ENCODE measurements around the gene TGFBRAP1. TPM values are rescaled to one million over a fixed set of nuclear protein-coding genes. Genes with fewer than 3 reads are reported as not detected.

Gene TGFBRAP1
- total and polyA plus RNA-seq, 2 donors from 2014 or later = 6.7 to 25.8 TPM

GRCh38 chr2:105297216-105297615 is 32.3 kb downstream of the TGFBRAP1 start:
- no peaks in the 10 kb centered on the region for H3K27me3 ChIP-seq (ENCODE audit: control insufficient read depth, insufficient read depth, low read length)
- no peak for DNase-seq
- TF ChIP-seq, protein P1, sequence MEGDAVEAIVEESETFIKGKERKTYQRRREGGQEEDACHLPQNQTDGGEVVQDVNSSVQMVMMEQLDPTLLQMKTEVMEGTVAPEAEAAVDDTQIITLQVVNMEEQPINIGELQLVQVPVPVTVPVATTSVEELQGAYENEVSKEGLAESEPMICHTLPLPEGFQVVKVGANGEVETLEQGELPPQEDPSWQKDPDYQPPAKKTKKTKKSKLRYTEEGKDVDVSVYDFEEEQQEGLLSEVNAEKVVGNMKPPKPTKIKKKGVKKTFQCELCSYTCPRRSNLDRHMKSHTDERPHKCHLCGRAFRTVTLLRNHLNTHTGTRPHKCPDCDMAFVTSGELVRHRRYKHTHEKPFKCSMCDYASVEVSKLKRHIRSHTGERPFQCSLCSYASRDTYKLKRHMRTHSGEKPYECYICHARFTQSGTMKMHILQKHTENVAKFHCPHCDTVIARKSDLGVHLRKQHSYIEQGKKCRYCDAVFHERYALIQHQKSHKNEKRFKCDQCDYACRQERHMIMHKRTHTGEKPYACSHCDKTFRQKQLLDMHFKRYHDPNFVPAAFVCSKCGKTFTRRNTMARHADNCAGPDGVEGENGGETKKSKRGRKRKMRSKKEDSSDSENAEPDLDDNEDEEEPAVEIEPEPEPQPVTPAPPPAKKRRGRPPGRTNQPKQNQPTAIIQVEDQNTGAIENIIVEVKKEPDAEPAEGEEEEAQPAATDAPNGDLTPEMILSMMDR (IDR thresholded peaks at IDR 0.05; ENCODE audit: borderline replicate concordance, extremely low read depth, insufficient read depth) = no peak
- intact Hi-C loops (cut with DNase I) = no loop called here
- no peak overlapping the region for H3K27ac ChIP-seq (ENCODE audit: low read depth in 2 of 2, low read length in 2 of 2)
- no peak overlapping the region for H3K9ac ChIP-seq (ENCODE audit: low read length in 3 of 3)
- H3K4me1 ChIP-seq (ENCODE audit: control insufficient read depth in 2 of 3, insufficient read depth in 2 of 3, low read depth in 1 of 3, low read length in 3 of 3) = peaks cover 0 to 4% (median 0%) of the 10 kb centered on the region in 3 donors
- no peak overlapping the region for H3K4me3 ChIP-seq (ENCODE audit: low read length in 3 of 3)
- FAIRE-seq = no peak
- H3K36me3 ChIP-seq (ENCODE audit: control insufficient read depth in 2 of 3, insufficient read depth in 3 of 3, low read length in 3 of 3) = peaks cover 5 to 14% (median 14%) of the 10 kb centered on the region in 3 donors
- no peaks in the 10 kb centered on the region for H3K9me3 ChIP-seq (ENCODE audit: control insufficient read depth in 2 of 3, insufficient read depth in 1 of 3, low read length in 3 of 3)

- intact Hi-C loops (cut with DNase I) = no loop called here
- Histone ChIP-seq H3K4me3 (ENCODE audit: low read length in 3 of 3) (no peak overlapping the region), H3K9ac (ENCODE audit: low read length in 3 of 3) (no peak overlapping the region), H3K27me3 (ENCODE audit: control insufficient read depth, insufficient read depth, low read length) (no peaks in the 10 kb centered on the region), H3K4me1 (ENCODE audit: control insufficient read depth in 2 of 3, insufficient read depth in 2 of 3, low read depth in 1 of 3, low read length in 3 of 3) (peaks cover 0 to 4% (median 0%) of the 10 kb centered on the region in 3 donors), H3K9me3 (ENCODE audit: control insufficient read depth in 2 of 3, insufficient read depth in 1 of 3, low read length in 3 of 3) (no peaks in the 10 kb centered on the region), H3K27ac (ENCODE audit: low read depth in 2 of 2, low read length in 2 of 2) (peak overlapping the region in 1 of 2 donors; percentile 53), H3K36me3 (ENCODE audit: control insufficient read depth in 2 of 3, insufficient read depth in 3 of 3, low read length in 3 of 3) (peaks cover 5 to 18% (median 16%) of the 10 kb centered on the region in 3 donors)
- FAIRE-seq (no peak), DNase-seq (no peak)
- TF ChIP-seq, protein P1 (IDR thresholded peaks at IDR 0.05; ENCODE audit: borderline replicate concordance, extremely low read depth, insufficient read depth) = no peak
Observed at GRCh38 chr2:105296017-105296611, 33.4 kb downstream of the TGFBRAP1 start.

DNA sequence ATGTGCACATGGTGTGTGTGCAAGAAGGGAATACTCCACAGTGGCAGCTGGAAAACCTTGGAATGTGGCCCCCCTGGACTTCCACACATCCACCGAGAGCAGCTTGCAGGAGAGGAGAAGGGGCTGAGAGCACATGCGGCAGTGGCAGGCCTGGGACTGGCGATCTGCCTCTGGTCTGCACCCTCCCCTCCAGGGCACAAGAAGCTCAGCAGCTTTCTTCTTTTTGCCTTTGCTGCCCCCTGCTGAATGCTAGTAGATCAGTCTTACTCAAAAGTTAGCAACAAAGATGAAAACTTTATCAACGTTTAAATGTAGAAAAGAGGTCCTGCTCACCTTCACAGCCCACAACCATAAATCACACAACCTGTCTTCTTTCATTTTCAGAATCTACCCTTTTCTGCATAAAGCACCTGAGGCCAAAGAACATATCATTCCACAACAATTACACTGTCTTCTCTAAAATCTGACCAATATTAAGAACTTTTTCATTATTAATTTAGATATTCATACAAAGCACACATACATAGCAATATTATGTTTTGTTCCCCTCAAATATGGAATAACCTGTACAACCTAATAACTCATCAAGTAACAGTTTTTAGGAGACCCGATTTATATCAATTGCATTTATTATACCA is 34.6 kb downstream of the TGFBRAP1 start:
- Histone ChIP-seq H3K27me3 (ENCODE audit: control insufficient read depth, insufficient read depth, low read length) (no peaks in the 10 kb centered on the region), H3K27ac (ENCODE audit: low read depth in 2 of 2, low read length in 2 of 2) (no peak overlapping the region), H3K9ac (ENCODE audit: low read length in 3 of 3) (no peak overlapping the region), H3K36me3 (ENCODE audit: control insufficient read depth in 2 of 3, insufficient read depth in 3 of 3, low read length in 3 of 3) (peaks cover 5 to 21% (median 16%) of the 10 kb centered on the region in 3 donors), H3K4me1 (ENCODE audit: control insufficient read depth in 2 of 3, insufficient read depth in 2 of 3, low read depth in 1 of 3, low read length in 3 of 3) (peaks cover 0 to 4% (median 0%) of the 10 kb centered on the region in 3 donors), H3K9me3 (ENCODE audit: control insufficient read depth in 2 of 3, insufficient read depth in 1 of 3, low read length in 3 of 3) (no peaks in the 10 kb centered on the region), H3K4me3 (ENCODE audit: low read length in 3 of 3) (no peak overlapping the region)
- TF ChIP-seq, protein P1 (IDR thresholded peaks at IDR 0.05; ENCODE audit: borderline replicate concordance, extremely low read depth, insufficient read depth) = peak; percentile 54
- no peak for FAIRE-seq
- intact Hi-C loops (cut with DNase I) = no loop called here
- peak in 4 of 5 donors; percentile 76 to 91 (median 82) for DNase-seq
